22Rv1 (cell line): Measurements from ENCODE around the gene SCNN1G.

Experiments used
- CTCF ChIP-seq: fragments of 450-650 bp; IDR thresholded peaks from 2 replicates; pipeline ENCODE4 v1.5.1; 2017; ENCODE audit warnings: mild to moderate bottlenecking
- ZFX ChIP-seq: fragments of 450-650 bp; IDR thresholded peaks from 2 replicates; pipeline ENCODE4 v1.6.1; 2017; ENCODE audit warnings: antibody characterized with exemption, borderline replicate concordance

GRCh38 chr16:23245268-23245667, 62.7 kb downstream of the SCNN1G start:
- TF ChIP-seq CTCF (no peak), ZFX (no peak)
